A673 (cell line): ENCODE data around the gene S100A3. TPM values are rescaled to one million over a fixed set of nuclear protein-coding genes. Genes with fewer than 3 reads are reported as not detected.

Source experiments
- BruUV-seq: library from RNA; stranded (reverse); fragments of 400-500 nt; replicated peaks from 2 replicates; lab custom pipeline; 2021; lab: Mats Ljungman, UMichigan
- CTCF ChIA-PET: fragments of 300-600 bp; sonication (Branson Sonifier 250); formaldehyde crosslinking; loops from one replicate; lab custom pipeline; 2022; ENCODE audit warnings: antibody characterized with exemption; lab: Charles Lee
- POLR2A ChIA-PET: fragments of 300-600 bp; sonication (Branson Sonifier 250); formaldehyde crosslinking; loops from one replicate; lab custom pipeline; 2022; ENCODE audit warnings: antibody characterized with exemption; ENCODE audit not compliant: low non-redundant PET; lab: Charles Lee
- DNase-seq: peaks from one replicate; pipeline ENCODE4 v3.0.0-alpha.2; 2015; ENCODE audit warnings: low spot score
- H3K27ac ChIP-seq: fragments of 200-600 bp; sonication (generic); 2 replicates; pipeline ENCODE4 v1.5.1; 2016; ENCODE audit warnings: mixed run types, low read depth, mild to moderate bottlenecking, mixed read lengths, antibody characterized with exemption, low read length; ENCODE audit not compliant: poor library complexity, severe bottlenecking
- H3K27me3 ChIP-seq: fragments of 200-600 bp; sonication (generic); replicated peaks from 2 replicates; pipeline ENCODE4 v1.6.1; 2017; ENCODE audit warnings: mixed run types, low read depth, mild to moderate bottlenecking, mixed read lengths, antibody characterized with exemption, low read length; ENCODE audit not compliant: insufficient read depth, poor library complexity
- H3K36me3 ChIP-seq: fragments of 200-600 bp; sonication (generic); 2 replicates; pipeline ENCODE4 v1.6.1; 2016; ENCODE audit warnings: mixed run types, mild to moderate bottlenecking, mixed read lengths, antibody characterized with exemption, low read length; ENCODE audit not compliant: insufficient read depth, poor library complexity, severe bottlenecking
- H3K4me1 ChIP-seq: fragments of 200-600 bp; sonication (generic); 2 replicates; pipeline ENCODE4 v1.6.1; 2017; ENCODE audit warnings: mixed run types, mild to moderate bottlenecking, mixed read lengths, antibody characterized with exemption, low read length; ENCODE audit not compliant: insufficient read depth, poor library complexity, severe bottlenecking
- H3K4me3 ChIP-seq: fragments of 200-600 bp; sonication (generic); 2 replicates; pipeline ENCODE4 v1.5.1; 2016; ENCODE audit warnings: low read depth, mixed run types, mild to moderate bottlenecking, mixed read lengths, low read length; ENCODE audit not compliant: poor library complexity, severe bottlenecking
- H3K9me3 ChIP-seq: fragments of 200-600 bp; sonication (generic); 2 replicates; pipeline ENCODE4 v1.6.1; 2016; ENCODE audit warnings: mixed run types, low read depth, mild to moderate bottlenecking, mixed read lengths, antibody characterized with exemption, low read length; ENCODE audit not compliant: poor library complexity, severe bottlenecking
- EZH2 ChIP-seq: fragments of 200-600 bp; sonication (generic); IDR thresholded peaks from 2 replicates; pipeline ENCODE4 v1.6.1; 2017; ENCODE audit warnings: borderline replicate concordance, low read depth, mild to moderate bottlenecking, mixed read lengths, antibody characterized with exemption, low read length; ENCODE audit not compliant: poor library complexity, severe bottlenecking
- intact Hi-C: fragments of 100-400 bp; cut with micrococcal nuclease; formaldehyde crosslinking; loops from one replicate; pipeline ENCODE4 v1.10.0; 2022; ENCODE audit not compliant: unreplicated experiment
- total RNA-seq: library from RNA; stranded (reverse); gene quantifications from 2 replicates; pipeline ENCODE4 v1.2.3, GENCODE V29; 2021
- TF ChIP-seq, protein P1 (sequence below): fragments of 300-800, 200-600 bp; sonication (generic); conservative IDR thresholded peaks from 2 replicates; pipeline ENCODE4 v1.5.1; 2017; ENCODE audit warnings: low read depth, mild to moderate bottlenecking, antibody characterized with exemption, low read length, moderate library complexity, mixed read lengths

S100A3 gene
- total RNA-seq, 1 experiment from 2014 or later: 0.99 TPM

DNA sequence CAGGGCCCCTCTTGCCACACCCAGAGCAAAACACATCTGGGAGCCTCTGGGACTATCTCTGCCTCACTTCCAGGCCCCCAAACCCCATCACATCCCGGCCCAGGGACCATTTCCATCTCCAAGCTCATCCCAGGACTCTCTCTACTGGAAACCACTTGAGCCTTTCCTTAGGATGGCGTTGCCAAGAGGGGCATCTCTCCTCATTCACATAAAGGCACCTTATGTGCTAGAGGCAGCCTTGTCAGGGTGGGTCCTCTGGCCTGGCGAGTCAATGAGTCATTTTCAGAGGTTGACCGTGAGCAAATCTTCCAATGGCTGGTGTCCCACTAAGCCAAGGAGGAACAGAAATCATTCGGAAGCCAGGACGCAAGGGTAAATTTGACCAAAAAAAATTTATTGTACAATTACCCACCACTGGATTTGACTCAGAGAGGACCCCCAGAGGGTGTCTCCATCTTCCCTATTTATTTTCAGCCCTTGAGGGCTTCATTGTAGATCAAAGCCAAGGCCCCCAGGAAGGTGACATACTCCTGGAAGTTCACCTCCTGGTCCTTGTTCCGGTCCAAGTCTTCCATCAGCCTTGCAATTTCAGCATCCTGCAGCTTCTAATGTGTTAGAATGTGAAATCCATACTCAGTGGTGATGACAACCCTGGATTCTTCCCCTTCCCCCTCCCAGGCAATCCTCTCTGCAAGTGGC lies 14.7 kb downstream of the S100A3 start:
- no TSS peak for BruUV-seq
- Histone ChIP-seq H3K36me3 (no peaks in the 10 kb centered on the region), H3K4me3 (peak overlapping the region; percentile 50), H3K4me1 (peaks cover 34% of the 10 kb centered on the region), H3K27ac (no peak overlapping the region), H3K9me3 (no peaks in the 10 kb centered on the region), H3K27me3 (no peaks in the 10 kb centered on the region)
- ChIA-PET POLR2A (no interaction called here), CTCF (interaction anchor here (1.6 kb wide), 1 partner anchor 34 kb away, joined by 5 read pairs; no protein-coding TSS in a partner anchor)
- intact Hi-C loops: loop anchor here (5.0 kb wide), 1 partner anchor 98 kb away; the partner anchor contains the start of gene CHTOP
- TF ChIP-seq EZH2: no peak
- TF ChIP-seq, protein P1, sequence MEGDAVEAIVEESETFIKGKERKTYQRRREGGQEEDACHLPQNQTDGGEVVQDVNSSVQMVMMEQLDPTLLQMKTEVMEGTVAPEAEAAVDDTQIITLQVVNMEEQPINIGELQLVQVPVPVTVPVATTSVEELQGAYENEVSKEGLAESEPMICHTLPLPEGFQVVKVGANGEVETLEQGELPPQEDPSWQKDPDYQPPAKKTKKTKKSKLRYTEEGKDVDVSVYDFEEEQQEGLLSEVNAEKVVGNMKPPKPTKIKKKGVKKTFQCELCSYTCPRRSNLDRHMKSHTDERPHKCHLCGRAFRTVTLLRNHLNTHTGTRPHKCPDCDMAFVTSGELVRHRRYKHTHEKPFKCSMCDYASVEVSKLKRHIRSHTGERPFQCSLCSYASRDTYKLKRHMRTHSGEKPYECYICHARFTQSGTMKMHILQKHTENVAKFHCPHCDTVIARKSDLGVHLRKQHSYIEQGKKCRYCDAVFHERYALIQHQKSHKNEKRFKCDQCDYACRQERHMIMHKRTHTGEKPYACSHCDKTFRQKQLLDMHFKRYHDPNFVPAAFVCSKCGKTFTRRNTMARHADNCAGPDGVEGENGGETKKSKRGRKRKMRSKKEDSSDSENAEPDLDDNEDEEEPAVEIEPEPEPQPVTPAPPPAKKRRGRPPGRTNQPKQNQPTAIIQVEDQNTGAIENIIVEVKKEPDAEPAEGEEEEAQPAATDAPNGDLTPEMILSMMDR: no peak
- DNase-seq: no peak

DNA sequence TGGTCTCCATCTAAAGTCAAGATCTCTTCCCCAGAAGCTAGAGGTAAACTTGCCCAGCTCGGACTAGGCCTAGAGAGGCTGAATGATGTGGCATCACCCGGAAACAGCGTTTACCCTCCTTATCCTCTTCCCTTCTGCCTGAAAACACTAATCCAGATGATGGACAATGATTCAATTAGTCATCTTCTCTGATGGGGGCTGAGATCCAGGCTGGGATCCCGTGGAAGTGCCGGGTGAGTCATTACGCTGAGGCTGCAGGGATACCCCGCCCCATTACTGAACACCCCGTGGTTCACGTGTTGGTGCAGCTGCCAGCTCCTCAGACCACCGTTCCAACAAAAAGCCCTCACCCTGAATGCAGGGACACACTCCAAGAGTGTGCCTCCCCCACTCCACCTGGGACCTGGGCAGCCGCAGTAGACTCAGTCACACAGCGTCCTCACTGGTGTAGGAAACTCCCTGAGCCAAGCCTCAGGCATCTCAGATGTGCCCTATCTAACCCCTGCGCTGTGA lies 15.3 kb downstream of the S100A3 start:
- POLR2A ChIA-PET: interaction anchor here (0.6 kb wide), 2 partner anchors 132 to 591 kb away, joined by 4 to 16 read pairs; no protein-coding TSS in a partner anchor
- Histone ChIP-seq H3K27me3 (no peaks in the 10 kb centered on the region), H3K36me3 (no peaks in the 10 kb centered on the region), H3K4me3 (peak overlapping the region; percentile 26), H3K9me3 (no peaks in the 10 kb centered on the region), H3K4me1 (peaks cover 34% of the 10 kb centered on the region), H3K27ac (peak overlapping the region; percentile 25)
- no peak for TF ChIP-seq EZH2
- BruUV-seq: TSS peak; percentile 40
- intact Hi-C loops: loop anchor here (1.0 to 5.0 kb wide), 2 partner anchors 35 to 99 kb away; partner anchors contain the start of gene CHTOP
- DNase-seq: peak; percentile 83
- CTCF ChIA-PET: interaction anchor here (0.6 to 1.3 kb wide), 8 partner anchors 11 to 100 kb away, joined by 3 to 14 read pairs (median 4); partner anchors contain the start of genes CHTOP and S100A13

DNA sequence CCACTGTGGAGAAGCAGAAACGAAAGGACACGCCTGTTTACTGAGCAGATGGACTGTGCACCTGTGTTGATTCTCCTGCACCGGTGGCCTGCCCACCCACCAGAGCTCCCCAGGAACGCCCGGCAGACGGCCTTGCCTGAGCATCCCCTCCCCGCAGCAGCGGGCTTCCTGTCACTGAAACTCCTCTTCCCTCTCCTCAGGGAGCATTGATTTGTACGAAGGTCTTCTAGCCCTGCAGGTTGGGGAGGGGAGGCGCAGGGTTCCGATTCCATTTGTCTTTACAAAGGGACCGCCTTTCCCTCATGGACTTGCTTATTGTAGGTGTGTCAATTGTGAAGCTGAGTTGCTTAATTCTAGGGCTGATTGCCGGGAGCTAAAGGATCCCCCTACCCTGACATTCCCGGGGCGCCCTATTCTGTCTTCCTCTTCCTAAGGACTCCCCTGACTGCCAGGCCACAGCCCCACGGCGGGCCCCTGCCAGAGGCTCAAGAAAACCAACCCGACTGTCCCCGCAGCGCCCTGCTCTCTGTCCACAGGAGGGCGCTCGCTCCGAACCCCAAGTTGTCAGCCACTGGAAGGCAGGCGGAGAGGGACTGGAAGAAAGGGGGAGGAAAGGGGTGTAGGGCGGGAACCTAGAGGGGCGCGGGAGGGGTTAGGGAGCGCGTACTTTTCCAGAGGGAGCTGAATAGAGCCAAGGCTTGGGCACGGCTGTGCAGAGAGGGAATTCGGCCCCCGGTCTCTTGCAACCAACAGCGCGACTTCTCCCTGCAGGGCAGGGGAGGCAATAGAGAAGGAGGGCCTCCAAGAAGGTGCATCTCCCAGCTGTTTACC lies 16.1 kb downstream of the S100A3 start:
- H3K27ac ChIP-seq: peak overlapping the region; percentile 25

More for the DNA sequence above, 16.1 kb downstream of the S100A3 start:
- ChIA-PET POLR2A (interaction anchor here (0.6 kb wide), 1 partner anchor 133 kb away, joined by 4 read pairs; no protein-coding TSS in a partner anchor), CTCF (interaction anchor here (0.6 to 1.3 kb wide), 10 partner anchors 12 to 101 kb away, joined by 3 to 14 read pairs (median 4); partner anchors contain the start of genes CHTOP and S100A13)
- Histone ChIP-seq H3K4me3 (peak overlapping the region; percentile 26), H3K36me3 (no peaks in the 10 kb centered on the region), H3K4me1 (peaks cover 34% of the 10 kb centered on the region), H3K9me3 (no peaks in the 10 kb centered on the region), H3K27me3 (no peaks in the 10 kb centered on the region)
- TF ChIP-seq, protein P1: peak; percentile 98
- TF ChIP-seq EZH2: no peak
- intact Hi-C loops: loop anchor here (1.0 to 5.0 kb wide), 2 partner anchors 35 to 99 kb away; partner anchors contain the start of gene CHTOP
- no TSS peak for BruUV-seq
- peak; percentile 94 for DNase-seq
